Endothelial cell of umbilical vein (primary cell): ENCODE measurements around the gene XYLB. TPM values are rescaled to one million over a fixed set of nuclear protein-coding genes. Genes with fewer than 3 reads are reported as not detected.

Source experiments
- BruUV-seq: library from RNA; stranded (reverse); fragments of 400-500 nt; replicated peaks from 2 replicates; lab custom pipeline; 2021; lab: Mats Ljungman, UMichigan
- CTCF ChIA-PET: fragments of 300-600, 350-600 bp; sonication (Branson Sonifier 250); formaldehyde crosslinking; loops from one replicate; lab custom pipeline; 2021; ENCODE audit warnings: antibody characterized with exemption, inconsistent platforms; lab: Charles Lee
- POLR2A ChIA-PET: fragments of 300-600, 350-600 bp; sonication (Branson Sonifier 250); formaldehyde crosslinking; loops from one replicate; lab custom pipeline; 2021; ENCODE audit warnings: antibody characterized with exemption, inconsistent platforms; lab: Charles Lee
- DNase-seq: peaks from one replicate; pipeline ENCODE4 v3.0.0-alpha.2; 2011; ENCODE audit warnings: low read depth, low spot score
- FAIRE-seq: peaks from 2 replicates; lab custom pipeline; 2011; peaks lifted over from hg19 to GRCh38; lab: Jason Lieb, UNC
- H2AFZ ChIP-seq: 2 replicates; pipeline ENCODE4 v1.6.0; 2012; ENCODE audit warnings: low read depth, low read length, control low read depth, inconsistent platforms
- H3K27ac ChIP-seq: 2 replicates; pipeline ENCODE4 v1.5.1; 2011; ENCODE audit warnings: low read depth, mild to moderate bottlenecking, control low read depth, low read length, moderate library complexity; ENCODE audit not compliant: insufficient read depth
- H3K27me3 ChIP-seq, 2 experiments: 2 replicates each; pipeline versions ENCODE4 v1.6.0 to v1.6.1; 2011; ENCODE audit warnings: low read length in 2 of 2, mixed read lengths in 1 of 2; ENCODE audit not compliant: control insufficient read depth in 2 of 2, insufficient read depth in 2 of 2
- H3K36me3 ChIP-seq, 2 experiments: 2 replicates in 1 of 2; 3 replicates in 1 of 2; pipeline ENCODE4 v1.5.1; 2011; ENCODE audit warnings: low read length in 2 of 2, mild to moderate bottlenecking in 1 of 2, moderate library complexity in 1 of 2; ENCODE audit not compliant: control insufficient read depth in 2 of 2, insufficient read depth in 2 of 2; ENCODE audit errors: extremely low read depth in 1 of 2
- H3K4me1 ChIP-seq: 3 replicates; pipeline ENCODE4 v1.5.1; 2011; ENCODE audit warnings: mild to moderate bottlenecking, low read length; ENCODE audit not compliant: control insufficient read depth, insufficient read depth; ENCODE audit errors: extremely low read depth
- H3K4me2 ChIP-seq: 2 replicates; pipeline ENCODE4 v1.6.1; 2011; ENCODE audit warnings: low read length, control low read depth, mixed read lengths; ENCODE audit not compliant: insufficient read depth
- H3K4me3 ChIP-seq, 3 experiments: fragments of 200-600 bp in 1 of 3; sonication (generic), shearing (Covaris generic) in 1 of 3; replicated peaks in 1 of 3; 2 replicates each; pipeline ENCODE4 v1.5.1; 2011 to 2016; ENCODE audit warnings: control low read depth in 3 of 3, low read length in 3 of 3, mild to moderate bottlenecking in 2 of 3, inconsistent platforms in 1 of 3, low read depth in 1 of 3, moderate library complexity in 1 of 3; ENCODE audit not compliant: insufficient read depth in 1 of 3
- H3K79me2 ChIP-seq: 2 replicates; pipeline ENCODE4 v1.6.0; 2012; ENCODE audit warnings: low read length, inconsistent platforms; ENCODE audit not compliant: control insufficient read depth, insufficient read depth
- H3K9ac ChIP-seq: replicated peaks from 2 replicates; pipeline ENCODE3; 2011; ENCODE audit warnings: low read length, control low read depth; ENCODE audit not compliant: insufficient read depth; ENCODE audit errors: extremely low read depth
- H3K9me1 ChIP-seq: replicated peaks from 3 replicates; pipeline ENCODE4 v1.6.0; 2011; ENCODE audit warnings: mild to moderate bottlenecking, low read length; ENCODE audit not compliant: control insufficient read depth, insufficient read depth; ENCODE audit errors: extremely low read depth
- H3K9me3 ChIP-seq: replicated peaks from 2 replicates; pipeline ENCODE4 v1.5.1; 2012; ENCODE audit warnings: low read length, inconsistent platforms; ENCODE audit not compliant: control insufficient read depth, insufficient read depth
- H4K20me1 ChIP-seq: replicated peaks from 2 replicates; pipeline ENCODE3; 2011; ENCODE audit warnings: mild to moderate bottlenecking, low read length; ENCODE audit not compliant: control insufficient read depth, insufficient read depth; ENCODE audit errors: extremely low read depth
- CTCF ChIP-seq, 2 donors: IDR thresholded peaks; 1 replicate in 1 of 2; 2 replicates in 1 of 2; pipeline ENCODE4 v1.5.1; 2011; ENCODE audit warnings: low read length in 2 of 2, mild to moderate bottlenecking in 2 of 2, moderate library complexity in 2 of 2, control low read depth in 1 of 2, inconsistent platforms in 1 of 2, low read depth in 1 of 2; ENCODE audit not compliant: insufficient read depth in 1 of 2; ENCODE audit errors: extremely low read depth in 1 of 2
- EZH2 ChIP-seq: IDR thresholded peaks from 2 replicates; pipeline ENCODE4 v1.6.1; 2012; ENCODE audit warnings: borderline replicate concordance, low read depth, mild to moderate bottlenecking, moderate library complexity, low read length, inconsistent platforms; ENCODE audit not compliant: severe bottlenecking
- FOS ChIP-seq: IDR thresholded peaks from 2 replicates; pipeline ENCODE4 v1.6.1; 2011; ENCODE audit warnings: mild to moderate bottlenecking, low read length, moderate library complexity, borderline replicate concordance; ENCODE audit not compliant: insufficient read depth
- GATA2 ChIP-seq: IDR thresholded peaks from 2 replicates; pipeline ENCODE4 v1.7.0; 2011; ENCODE audit warnings: low read depth, mild to moderate bottlenecking, moderate library complexity, mixed read lengths, low read length; ENCODE audit not compliant: insufficient read length, insufficient read depth
- JUN ChIP-seq: IDR thresholded peaks from 2 replicates; pipeline ENCODE4 v1.6.1; 2011; ENCODE audit warnings: borderline replicate concordance, low read depth; ENCODE audit not compliant: insufficient read length, insufficient read depth
- MAX ChIP-seq: IDR thresholded peaks from 2 replicates; pipeline ENCODE4 v1.6.1; 2011; ENCODE audit not compliant: insufficient read depth, insufficient read length
- MYC ChIP-seq: IDR thresholded peaks from one replicate; pipeline ENCODE4 v1.6.1; 2011; ENCODE audit warnings: mild to moderate bottlenecking, low read depth, low read length
- POLR2A ChIP-seq: IDR thresholded peaks from 2 replicates; pipeline ENCODE4 v1.6.1; 2012; ENCODE audit warnings: low read depth, mild to moderate bottlenecking, control low read depth, low read length
- POLR2AphosphoS5 ChIP-seq: IDR thresholded peaks from 2 replicates; pipeline ENCODE4 v1.6.1; 2012; ENCODE audit warnings: low read depth, mild to moderate bottlenecking, control low read depth, low read length, moderate library complexity; ENCODE audit not compliant: insufficient read depth
- dilution Hi-C: fragments of 300-500 bp; cut with MboI; formaldehyde crosslinking; loops from one replicate; pipeline ENCODE4 v1.15.0; 2019; ENCODE audit warnings: low sequenced_read_pairs; ENCODE audit not compliant: extremely low pct_ligation_motif_present
- intact Hi-C: fragments of 100-400 bp; cut with micrococcal nuclease; formaldehyde crosslinking; loops from one replicate; pipeline ENCODE4 v1.10.0; 2022
- polyA plus RNA-seq, 4 experiments: library from polyadenylated mRNA; depleted of rRNA in 3 of 4; stranded (reverse) in 3 of 4; unstranded in 1 of 4; fragments of >200 nt; gene quantifications; 2 replicates each; pipeline versions ENCODE4 v1.2.1 to v1.2.3, GENCODE V29; 2011 to 2012; ENCODE audit warnings: missing spikeins in 1 of 4
- total RNA-seq: library from RNA; stranded (reverse); gene quantifications from 2 replicates; pipeline ENCODE4 v1.2.3, GENCODE V29; 2021

Gene XYLB
- total and polyA plus RNA-seq, 2 donors (not counting 3 experiments of a cell fraction or from before 2014, with no cell fraction given), result 3.7 to 4.3 TPM

DNA sequence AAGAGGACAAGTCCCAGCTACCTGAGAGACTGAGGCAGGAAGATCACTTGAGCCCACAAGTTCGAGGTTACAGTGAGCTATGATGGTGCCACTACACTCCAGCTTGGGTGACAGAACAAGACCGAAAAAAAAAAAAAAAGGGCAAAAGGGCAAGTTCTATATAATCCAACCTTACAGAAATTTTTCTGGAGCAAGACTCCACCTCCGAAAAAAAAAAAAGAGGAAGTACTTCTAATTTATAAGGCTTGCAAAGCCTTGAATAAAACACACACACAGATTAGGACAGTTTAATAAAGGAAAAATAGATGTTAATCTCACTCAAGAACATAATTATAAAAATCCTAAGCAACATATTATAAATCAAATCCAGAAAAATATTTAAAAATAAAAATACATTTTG, 14.4 kb upstream of the XYLB start:
- intact Hi-C loops (no loop called here), dilution Hi-C loops (no loop called here)
- Histone ChIP-seq H4K20me1 (no peaks in the 10 kb centered on the region), H3K36me3 (no peaks in the 10 kb centered on the region), H3K79me2 (no peaks in the 10 kb centered on the region), H3K27ac (no peak overlapping the region), H3K4me1 (no peaks in the 10 kb centered on the region), H3K4me2 (no peak overlapping the region), H3K9me3 (no peaks in the 10 kb centered on the region), H3K9me1 (no peaks in the 10 kb centered on the region), H2AFZ (no peak overlapping the region), H3K9ac (no peak overlapping the region), H3K27me3 (peaks cover 0 to 4% of the 10 kb centered on the region in 2 experiments), H3K4me3 (no peak overlapping the region)
- FAIRE-seq (no peak), DNase-seq (no peak)
- TF ChIP-seq POLR2AphosphoS5, result no peak
- TF ChIP-seq GATA2, result no peak
- no peak for TF ChIP-seq JUN
- no peak for TF ChIP-seq MAX
- no TSS peak for BruUV-seq
- POLR2A ChIA-PET, result no interaction called here
- CTCF ChIA-PET, result interaction anchor here (3.4 kb wide), 1 partner anchor 14 kb away, joined by 12 read pairs; the partner anchor contains the start of gene XYLB

DNA sequence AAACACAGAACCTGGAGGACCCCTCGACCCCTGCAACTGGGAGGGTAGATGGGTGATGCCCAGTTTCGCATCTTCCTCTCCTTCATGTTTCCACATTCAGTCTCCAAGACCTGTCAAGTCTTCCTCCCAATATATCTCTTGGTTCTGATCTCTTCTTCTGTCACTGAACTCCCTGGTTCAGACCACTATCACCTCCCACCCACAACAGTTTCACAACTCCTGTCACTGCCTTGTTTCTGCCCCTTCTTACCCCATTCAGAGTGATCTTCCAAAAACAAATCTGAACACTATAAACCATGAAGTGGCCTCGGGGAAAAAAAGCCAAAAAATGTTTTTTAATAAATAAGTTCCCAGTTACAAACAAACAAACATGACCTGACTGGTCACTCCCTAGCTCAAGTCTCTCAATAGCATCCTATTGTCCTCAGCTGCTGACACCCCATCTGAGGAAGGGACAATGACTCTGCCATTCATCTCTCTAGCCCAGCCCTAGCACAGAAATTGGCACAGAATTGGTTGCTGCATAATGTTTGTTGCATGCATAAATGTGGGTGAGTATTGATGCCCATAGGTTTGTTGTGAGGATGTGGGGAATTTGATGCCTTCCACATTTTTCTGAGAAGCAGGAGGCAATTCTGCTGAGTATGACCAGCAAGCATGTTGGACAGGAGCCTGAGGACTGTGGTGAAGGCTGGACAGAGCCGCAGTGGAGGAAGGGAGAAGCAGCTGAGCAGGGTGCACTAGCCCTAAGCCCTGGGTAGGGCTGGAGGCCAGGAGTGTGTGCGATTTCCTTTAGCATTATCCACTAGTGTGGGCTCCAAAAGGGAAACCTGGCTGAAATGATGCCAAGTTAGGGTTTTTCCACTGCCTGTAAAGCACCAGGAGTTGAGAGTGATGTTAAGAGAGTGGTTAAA, 12.2 kb upstream of the XYLB start:
- no TSS peak for BruUV-seq
- no peaks in the 10 kb centered on the region for H3K79me2 ChIP-seq
- no peaks in the 10 kb centered on the region for H4K20me1 ChIP-seq
- intact Hi-C loops, result loop anchor here (5.0 kb wide), 1 partner anchor 567 kb away; no protein-coding TSS in a partner anchor
- H3K27me3 ChIP-seq, result peaks cover 4 to 6% of the 10 kb centered on the region in 2 experiments
- no peak for TF ChIP-seq JUN
- no peak for TF ChIP-seq CTCF (IDR thresholded peaks at IDR 0.05; ENCODE audit: extremely low read depth in 1 of 2, insufficient read depth in 1 of 2, low read depth in 1 of 2, low read length in 2 of 2)
- TF ChIP-seq POLR2AphosphoS5, result no peak
- TF ChIP-seq EZH2, result no peak
- TF ChIP-seq POLR2A, result no peak
- no peak for TF ChIP-seq GATA2
- TF ChIP-seq FOS, result no peak
- TF ChIP-seq MAX, result no peak
- TF ChIP-seq MYC, result no peak
- DNase-seq (no peak), FAIRE-seq (no peak)
- no peaks in the 10 kb centered on the region for H3K9me3 ChIP-seq
- H3K4me2 ChIP-seq, result no peak overlapping the region
- dilution Hi-C loops, result no loop called here
- H3K9me1 ChIP-seq, result no peaks in the 10 kb centered on the region
- no peak overlapping the region for H2AFZ ChIP-seq
- H3K27ac ChIP-seq, result no peak overlapping the region
- H3K9ac ChIP-seq, result no peak overlapping the region
- POLR2A ChIA-PET, result no interaction called here
- CTCF ChIA-PET, result interaction anchor here (1.1 to 3.4 kb wide), 3 partner anchors 9 to 12 kb away, joined by 6 to 12 read pairs (median 7); partner anchors contain the start of gene XYLB
- no peak overlapping the region for H3K4me3 ChIP-seq
- H3K36me3 ChIP-seq, result no peaks in the 10 kb centered on the region
- H3K4me1 ChIP-seq, result no peaks in the 10 kb centered on the region
